GM12892 (cell line): ENCODE results near the gene YTHDC1.

Source experiments
- DNase-seq: peaks from one replicate; pipeline ENCODE4 v3.0.0; 2011; ENCODE audit not compliant: insufficient read length
- FAIRE-seq: peaks from 2 replicates; lab custom pipeline; 2011; peaks lifted over from hg19 to GRCh38; lab: Jason Lieb, UNC
- POLR2A ChIP-seq: IDR thresholded peaks from 2 replicates; pipeline ENCODE4 v1.6.1; 2011; ENCODE audit warnings: low read depth, low read length, control low read depth
- POLR2AphosphoS5 ChIP-seq: IDR thresholded peaks from 2 replicates; pipeline ENCODE4 v1.6.1; 2011; ENCODE audit warnings: low read depth, low read length, control low read depth
- TAF1 ChIP-seq: IDR thresholded peaks from 2 replicates; pipeline ENCODE4 v1.6.1; 2011; ENCODE audit warnings: low read depth, mild to moderate bottlenecking, control low read depth, low read length, borderline replicate concordance

Gene YTHDC1

DNA sequence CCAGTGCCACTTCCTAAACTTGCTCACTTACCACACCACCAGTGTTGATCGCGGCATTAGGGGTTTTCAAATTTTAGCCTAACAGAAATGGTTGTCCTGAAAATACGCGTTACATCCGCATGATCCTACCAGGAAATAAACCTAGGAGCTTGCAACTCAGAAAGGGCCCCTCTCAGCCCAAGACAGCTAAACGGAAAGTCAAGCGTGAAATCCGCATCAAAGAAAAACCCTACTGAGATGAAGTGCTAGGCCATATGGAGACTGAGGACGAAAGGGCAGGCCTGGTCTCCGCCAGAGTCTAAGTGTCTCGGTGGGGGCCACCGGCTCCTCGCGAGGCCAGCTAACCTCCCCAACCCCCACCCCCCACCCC, 626 bp downstream of the YTHDC1 start:
- FAIRE-seq = peak; percentile 72
- peak; percentile 26 for DNase-seq
- TF ChIP-seq TAF1 (no peak), POLR2AphosphoS5 (no peak), POLR2A (no peak)

DNA sequence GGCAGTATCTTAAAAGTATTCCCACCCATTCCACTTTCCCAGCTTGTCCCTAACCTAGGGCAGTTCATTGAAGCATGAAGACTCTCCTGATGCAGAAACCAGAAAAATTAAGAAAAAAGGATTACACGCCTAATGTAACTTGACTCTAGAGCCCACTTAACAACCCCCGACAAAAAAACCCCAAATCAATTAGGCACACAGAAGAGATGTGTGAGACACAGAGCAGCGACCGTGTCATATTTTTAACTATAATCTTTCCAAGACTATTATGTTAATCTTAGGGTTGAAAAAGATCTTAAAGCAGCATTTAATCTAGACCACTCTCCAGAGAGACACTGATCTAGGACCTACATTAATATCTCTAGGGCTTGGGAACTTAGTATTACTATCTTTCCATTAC, 1.3 kb downstream of the YTHDC1 start:
- TF ChIP-seq TAF1 = no peak
- TF ChIP-seq POLR2A = no peak
- no peak for TF ChIP-seq POLR2AphosphoS5
- FAIRE-seq (no peak), DNase-seq (no peak)

DNA sequence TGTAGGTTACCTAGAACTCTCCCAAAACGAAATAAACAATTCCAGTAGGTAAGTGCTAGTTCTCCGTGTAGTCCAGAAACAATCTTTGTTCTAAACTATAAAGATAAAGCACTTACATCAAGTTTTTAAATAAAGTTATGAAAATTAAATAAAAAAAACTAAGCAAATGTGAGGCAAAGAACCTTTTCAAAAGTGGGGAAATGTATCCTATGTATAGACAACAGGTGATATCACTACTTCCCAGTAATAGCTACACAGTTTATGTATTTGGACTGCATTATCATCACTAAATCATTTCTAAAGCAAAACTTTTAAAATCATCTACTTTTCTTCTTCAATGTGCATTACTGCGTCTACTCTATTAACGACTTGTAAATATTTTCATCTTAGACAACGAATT, 2.0 kb downstream of the YTHDC1 start:
- TF ChIP-seq POLR2AphosphoS5 (no peak), TAF1 (no peak), POLR2A (no peak)
- no peak for DNase-seq
- FAIRE-seq = no peak

DNA sequence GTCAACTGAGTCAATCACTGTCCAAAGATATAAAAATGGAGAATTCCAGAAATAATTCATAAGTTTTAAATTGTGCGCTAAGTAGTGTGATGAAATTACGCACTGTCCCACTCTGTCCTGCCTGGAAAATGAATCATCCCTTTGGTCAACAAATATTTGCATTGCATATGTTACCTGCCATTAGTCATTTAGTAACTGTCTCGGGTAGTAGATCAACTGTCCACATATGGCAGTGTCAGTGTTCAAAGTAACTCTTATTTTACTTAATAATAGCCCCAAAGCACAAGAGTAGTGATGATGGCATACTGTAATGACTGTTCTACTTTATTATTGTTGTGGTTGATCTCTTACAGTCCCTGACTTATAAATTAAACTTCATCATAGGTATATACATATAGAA, 3.4 kb downstream of the YTHDC1 start:
- TF ChIP-seq TAF1 (no peak), POLR2A (no peak), POLR2AphosphoS5 (no peak)
- DNase-seq (no peak), FAIRE-seq (no peak)

DNA sequence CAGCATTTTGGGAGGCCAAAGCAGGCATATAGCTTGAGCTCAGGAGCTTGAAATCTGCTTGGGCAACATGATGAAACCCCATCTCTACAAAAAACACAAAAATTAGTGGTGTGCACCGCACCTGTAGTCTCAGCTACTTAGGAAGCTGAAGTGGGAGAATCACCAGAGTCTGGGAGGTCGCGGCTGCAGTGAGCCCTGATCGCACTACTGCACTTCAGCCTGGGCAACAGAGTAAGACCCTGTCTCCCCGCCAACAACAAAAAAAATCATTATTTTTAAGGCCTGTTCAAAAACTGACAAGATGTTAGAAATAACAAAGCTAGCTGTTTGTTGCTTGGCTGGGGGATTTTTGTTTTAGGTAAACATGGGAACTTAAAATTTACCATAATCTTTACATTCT, 5.1 kb downstream of the YTHDC1 start:
- no peak for DNase-seq
- no peak for FAIRE-seq

DNA sequence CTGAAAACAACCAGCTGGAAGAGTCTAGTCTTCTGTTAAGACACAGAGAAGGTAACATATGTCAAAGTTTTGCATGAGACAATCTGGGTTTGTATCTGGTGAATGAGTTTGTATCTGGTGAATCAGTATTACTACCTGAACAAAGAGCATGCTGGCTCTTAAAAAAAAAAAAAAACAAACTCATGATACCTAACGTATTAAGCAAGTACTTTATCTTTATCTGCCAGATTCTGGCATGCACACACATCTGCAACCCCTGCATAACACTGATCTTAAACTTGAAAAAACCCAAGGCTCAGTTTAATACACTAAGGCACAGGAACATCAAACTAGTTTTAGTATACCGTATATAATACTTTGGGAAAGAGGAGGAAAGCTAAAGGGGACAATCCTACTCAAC, 5.8 kb downstream of the YTHDC1 start:
- TF ChIP-seq POLR2A = no peak
- no peak for TF ChIP-seq TAF1
- TF ChIP-seq POLR2AphosphoS5 = no peak
- no peak for FAIRE-seq
- DNase-seq = no peak

More for the DNA sequence above, 5.1 kb downstream of the YTHDC1 start:
- TF ChIP-seq POLR2A = no peak
- no peak for TF ChIP-seq POLR2AphosphoS5
- no peak for TF ChIP-seq TAF1

DNA sequence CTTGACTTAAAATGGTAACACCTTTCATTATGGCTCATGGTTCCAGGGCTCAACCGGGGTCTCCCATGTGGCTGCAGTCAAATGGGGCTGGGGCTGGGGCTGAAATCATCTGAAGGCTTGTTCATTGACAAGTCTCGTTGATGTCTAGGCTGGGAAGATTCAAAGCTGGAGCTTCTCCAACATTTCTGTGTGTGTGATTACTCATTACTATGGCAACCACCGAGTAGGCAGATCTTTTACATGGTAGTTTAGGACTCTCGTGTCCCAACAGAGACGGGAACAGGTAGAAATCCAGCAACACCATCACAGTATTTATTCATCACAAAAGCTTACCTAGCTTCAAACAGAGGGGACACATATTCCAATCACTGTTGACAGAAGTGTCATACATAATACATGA, 7.8 kb downstream of the YTHDC1 start:
- DNase-seq (no peak), FAIRE-seq (no peak)
- TF ChIP-seq POLR2A = no peak
- TF ChIP-seq TAF1 = no peak
- TF ChIP-seq POLR2AphosphoS5 = no peak

DNA sequence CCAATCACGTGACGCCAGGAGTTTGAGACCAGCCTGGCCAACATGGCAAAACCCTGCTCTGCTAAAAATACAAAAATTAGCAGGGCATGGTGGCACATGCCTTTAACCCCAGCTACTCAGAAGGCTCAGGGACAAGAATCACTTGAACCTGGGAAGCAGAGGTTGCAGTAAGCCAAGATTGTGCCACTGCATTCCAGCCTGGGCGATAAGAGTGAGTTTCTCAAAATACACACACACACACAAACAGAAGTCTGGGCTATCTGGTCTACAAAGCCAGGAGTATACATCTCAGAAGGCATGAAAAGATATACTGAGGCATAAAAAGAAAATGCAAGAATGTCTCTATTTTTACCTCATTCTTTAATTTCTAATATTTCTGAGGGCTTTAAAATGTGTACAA, 11.3 kb downstream of the YTHDC1 start:
- TF ChIP-seq POLR2A = no peak
- TF ChIP-seq POLR2AphosphoS5 = no peak
- TF ChIP-seq TAF1 = no peak
- DNase-seq (no peak), FAIRE-seq (no peak)

DNA sequence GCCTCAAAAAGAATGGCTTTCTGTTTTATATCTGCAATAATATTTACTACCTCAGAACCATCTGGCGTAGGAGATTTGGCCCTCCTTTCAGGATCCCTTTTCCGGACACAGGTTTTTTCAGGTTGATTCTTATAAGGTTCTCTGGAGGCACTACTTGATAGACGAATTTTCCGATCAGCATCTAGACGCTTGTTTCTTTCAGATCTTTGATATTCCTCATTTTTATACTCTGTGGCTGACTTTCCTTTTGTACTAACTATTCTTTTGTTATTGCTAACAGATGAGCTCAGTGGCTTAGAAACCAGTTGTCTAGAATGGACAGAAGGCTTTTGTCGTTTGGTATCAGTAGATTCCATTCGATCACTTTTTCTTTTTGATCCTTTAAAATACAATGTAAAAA, 12.4 kb downstream of the YTHDC1 start:
- TF ChIP-seq POLR2AphosphoS5 = no peak
- TF ChIP-seq TAF1 = no peak
- no peak for TF ChIP-seq POLR2A
- no peak for FAIRE-seq
- DNase-seq = no peak

DNA sequence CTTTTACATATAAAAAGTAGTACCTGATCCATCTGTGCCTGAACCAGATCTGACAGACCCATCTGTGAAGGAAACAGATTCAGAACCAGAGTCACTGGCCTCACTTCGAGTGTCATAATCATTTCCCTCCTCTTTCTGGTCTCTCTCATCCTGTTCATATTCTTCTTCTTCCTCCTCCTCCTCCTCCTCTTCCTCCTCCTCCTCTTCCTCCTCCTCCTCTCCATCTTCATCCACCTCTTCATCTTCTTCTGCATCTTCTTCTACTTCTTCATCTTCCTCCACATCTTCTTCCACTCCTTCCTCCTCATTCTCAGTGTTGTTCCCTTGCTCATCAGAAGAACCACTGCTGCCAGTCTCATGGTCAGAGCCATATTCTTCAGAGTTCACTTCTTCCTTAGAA, 12.9 kb downstream of the YTHDC1 start:
- FAIRE-seq (no peak), DNase-seq (no peak)
- TF ChIP-seq POLR2AphosphoS5 (no peak), TAF1 (no peak), POLR2A (no peak)

DNA sequence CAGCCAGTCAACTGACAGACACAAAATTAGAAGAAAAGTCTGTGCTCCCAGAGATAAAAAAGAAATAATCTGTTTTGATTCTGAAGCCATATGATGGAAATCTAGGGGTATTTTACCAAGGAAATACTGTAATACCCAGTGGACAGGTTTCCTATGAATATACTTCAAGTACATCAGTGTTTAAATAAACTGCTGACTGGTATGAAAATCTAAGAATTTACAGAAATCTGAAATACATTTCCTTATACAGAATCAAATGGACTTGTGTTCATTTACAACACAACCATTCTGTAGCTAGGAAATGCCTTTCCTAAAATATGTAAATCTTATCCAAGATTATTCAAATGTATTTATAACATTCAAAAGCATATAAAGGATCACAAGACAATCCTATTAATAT, 13.4 kb downstream of the YTHDC1 start:
- no peak for TF ChIP-seq POLR2AphosphoS5
- TF ChIP-seq POLR2A = no peak
- TF ChIP-seq TAF1 = no peak
- FAIRE-seq (no peak), DNase-seq (no peak)

DNA sequence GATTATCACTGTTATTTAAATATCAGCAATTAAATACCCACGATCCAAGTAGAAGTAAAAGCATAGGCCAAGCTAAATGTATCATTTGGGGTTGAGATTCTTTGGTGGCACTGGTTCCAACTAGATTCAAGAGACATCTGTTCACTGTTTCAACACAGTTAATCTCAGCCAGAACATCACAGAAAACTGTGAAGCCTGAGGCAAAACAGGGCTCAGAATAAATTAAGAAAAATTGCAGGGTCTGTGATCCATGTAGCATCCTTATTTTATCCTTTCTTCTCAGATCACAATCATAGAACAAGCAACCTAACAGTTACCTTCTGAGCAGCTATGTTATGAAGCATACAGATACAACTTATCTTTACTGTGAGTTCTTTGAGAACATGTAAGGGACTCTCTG, 23.7 kb downstream of the YTHDC1 start:
- FAIRE-seq (no peak), DNase-seq (no peak)
- TF ChIP-seq TAF1 (no peak), POLR2AphosphoS5 (no peak), POLR2A (no peak)
